ENCODE data around the gene CSMD2.

Gene CSMD2

DNA sequence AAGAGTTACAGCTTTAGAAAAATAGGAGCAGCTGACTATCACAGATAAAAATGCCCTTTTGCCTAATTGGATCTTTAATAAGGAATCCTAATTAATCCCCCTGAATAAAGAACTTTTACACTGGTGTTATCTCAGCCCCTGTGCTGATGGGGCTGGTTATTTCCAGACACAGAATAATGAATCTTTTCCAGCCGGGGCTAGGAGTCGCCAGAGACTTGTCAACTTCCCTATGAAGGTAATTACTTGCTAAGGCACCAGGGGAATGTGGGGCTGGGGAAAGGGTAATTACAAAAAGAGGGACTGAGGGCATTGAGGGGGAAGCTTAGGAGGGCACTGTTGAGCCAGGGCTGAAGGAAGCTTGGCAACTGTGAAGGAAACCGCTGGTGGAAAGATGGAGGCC lies 266.6 kb downstream of the CSMD2 start:
- no peak for TF ChIP-seq CTCF (IDR thresholded peaks at IDR 0.05; ENCODE audit: low read depth, low read length, missing control alignments)
- no peak for DNase-seq (ENCODE audit: low read depth)
- no peak overlapping the region for H3K4me3 ChIP-seq (ENCODE audit: low read depth, low read length)

GRCh38 chr1:33897092-33897725 lies 267.8 kb downstream of the CSMD2 start:
- no peak for DNase-seq (ENCODE audit: low read depth)
- no peak for TF ChIP-seq CTCF (IDR thresholded peaks at IDR 0.05; ENCODE audit: low read depth, low read length, missing control alignments)
- no peak overlapping the region for H3K4me3 ChIP-seq (ENCODE audit: low read depth, low read length)

DNA sequence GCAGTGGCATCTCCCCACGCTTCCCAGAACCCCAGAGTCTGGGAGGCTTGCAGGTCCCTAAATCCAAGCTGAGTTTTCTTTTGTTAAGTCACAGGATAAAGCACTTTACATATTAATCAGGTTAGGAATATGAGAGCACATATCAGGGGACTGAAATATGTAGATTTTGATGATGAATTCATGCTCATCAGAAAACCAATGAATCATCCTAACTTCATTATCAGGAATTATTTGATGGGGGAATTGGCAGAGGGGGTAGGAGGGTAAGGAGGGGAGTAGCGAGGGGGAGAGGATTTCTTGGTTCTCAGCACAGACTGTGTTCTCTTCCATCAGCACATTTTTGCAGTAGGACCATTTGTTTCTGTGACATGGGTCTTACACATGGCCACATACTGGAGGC lies 269.1 kb downstream of the CSMD2 start:
- H3K4me3 ChIP-seq (ENCODE audit: low read depth, low read length): no peak overlapping the region
- no peak for DNase-seq (ENCODE audit: low read depth)
- no peak for TF ChIP-seq CTCF (IDR thresholded peaks at IDR 0.05; ENCODE audit: low read depth, low read length, missing control alignments)

- H3K4me3 ChIP-seq (ENCODE audit: low read depth, low read length): no peak overlapping the region
- no peak for DNase-seq (ENCODE audit: low read depth)
- TF ChIP-seq CTCF (IDR thresholded peaks at IDR 0.05; ENCODE audit: low read depth, low read length, missing control alignments): no peak
These were observed 269.6 kb downstream of the CSMD2 start for GRCh38 chr1:33895396-33895795.

- TF ChIP-seq CTCF (IDR thresholded peaks at IDR 0.05; ENCODE audit: low read depth, low read length, missing control alignments): no peak
- no peak for DNase-seq (ENCODE audit: low read depth)
- no peak overlapping the region for H3K4me3 ChIP-seq (ENCODE audit: low read depth, low read length)
These were observed 271.7 kb downstream of the CSMD2 start for GRCh38 chr1:33893147-33893830.

DNA sequence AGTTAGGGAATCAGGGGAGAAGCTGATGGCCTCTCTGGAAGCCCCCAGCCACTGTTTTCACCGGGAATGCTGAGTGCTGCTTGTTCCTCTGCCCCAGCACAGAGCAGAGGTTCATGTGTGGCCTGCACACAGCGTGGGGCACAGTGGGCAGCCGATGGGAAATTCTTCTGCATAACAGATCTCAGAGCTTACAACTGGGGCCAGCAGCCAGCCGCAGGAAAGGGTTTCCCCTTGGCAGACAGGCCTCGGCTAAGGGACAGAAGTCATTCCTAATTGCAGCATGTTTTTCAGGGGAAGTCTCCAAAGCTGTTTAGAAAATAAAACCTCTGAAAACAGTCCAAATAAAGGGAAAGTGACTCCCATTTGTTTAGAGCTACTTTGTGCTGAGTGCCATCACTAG lies 278.5 kb downstream of the CSMD2 start:
- no peak for DNase-seq (ENCODE audit: low read depth)
- no peak for TF ChIP-seq CTCF (IDR thresholded peaks at IDR 0.05; ENCODE audit: low read depth, low read length, missing control alignments)
- H3K4me3 ChIP-seq (ENCODE audit: low read depth, low read length): no peak overlapping the region

- H3K4me3 ChIP-seq (ENCODE audit: low read depth, low read length): no peak overlapping the region
- no peak for DNase-seq (ENCODE audit: low read depth)
- no peak for TF ChIP-seq CTCF (IDR thresholded peaks at IDR 0.05; ENCODE audit: low read depth, low read length, missing control alignments)
These were observed 284.7 kb downstream of the CSMD2 start for GRCh38 chr1:33880305-33880704.
